ACHN (cell line): ENCODE data around the gene PLAGL1.
A peak's percentile ranks its signal among the peaks of the same experiment; 100 is the strongest.
"Not testable (repeated sequence)": the region's sequence is repeated elsewhere in the genome, so short reads cannot be mapped to it uniquely, and the experiment has no call there.

ENCODE experiments used
- DNase-seq: peaks from one replicate; pipeline ENCODE4 v3.0.0-alpha.2; 2015
- in situ Hi-C: cut with HindIII; loops from 2 replicates; pipeline ENCODE4 v1.10.0; 2017; ENCODE audit warnings: low sequenced_read_pairs, low pct_ligation_motif_present, low pct_unique_long_range_greater_than_20kb

PLAGL1 gene, protein sequence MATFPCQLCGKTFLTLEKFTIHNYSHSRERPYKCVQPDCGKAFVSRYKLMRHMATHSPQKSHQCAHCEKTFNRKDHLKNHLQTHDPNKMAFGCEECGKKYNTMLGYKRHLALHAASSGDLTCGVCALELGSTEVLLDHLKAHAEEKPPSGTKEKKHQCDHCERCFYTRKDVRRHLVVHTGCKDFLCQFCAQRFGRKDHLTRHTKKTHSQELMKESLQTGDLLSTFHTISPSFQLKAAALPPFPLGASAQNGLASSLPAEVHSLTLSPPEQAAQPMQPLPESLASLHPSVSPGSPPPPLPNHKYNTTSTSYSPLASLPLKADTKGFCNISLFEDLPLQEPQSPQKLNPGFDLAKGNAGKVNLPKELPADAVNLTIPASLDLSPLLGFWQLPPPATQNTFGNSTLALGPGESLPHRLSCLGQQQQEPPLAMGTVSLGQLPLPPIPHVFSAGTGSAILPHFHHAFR

DNA sequence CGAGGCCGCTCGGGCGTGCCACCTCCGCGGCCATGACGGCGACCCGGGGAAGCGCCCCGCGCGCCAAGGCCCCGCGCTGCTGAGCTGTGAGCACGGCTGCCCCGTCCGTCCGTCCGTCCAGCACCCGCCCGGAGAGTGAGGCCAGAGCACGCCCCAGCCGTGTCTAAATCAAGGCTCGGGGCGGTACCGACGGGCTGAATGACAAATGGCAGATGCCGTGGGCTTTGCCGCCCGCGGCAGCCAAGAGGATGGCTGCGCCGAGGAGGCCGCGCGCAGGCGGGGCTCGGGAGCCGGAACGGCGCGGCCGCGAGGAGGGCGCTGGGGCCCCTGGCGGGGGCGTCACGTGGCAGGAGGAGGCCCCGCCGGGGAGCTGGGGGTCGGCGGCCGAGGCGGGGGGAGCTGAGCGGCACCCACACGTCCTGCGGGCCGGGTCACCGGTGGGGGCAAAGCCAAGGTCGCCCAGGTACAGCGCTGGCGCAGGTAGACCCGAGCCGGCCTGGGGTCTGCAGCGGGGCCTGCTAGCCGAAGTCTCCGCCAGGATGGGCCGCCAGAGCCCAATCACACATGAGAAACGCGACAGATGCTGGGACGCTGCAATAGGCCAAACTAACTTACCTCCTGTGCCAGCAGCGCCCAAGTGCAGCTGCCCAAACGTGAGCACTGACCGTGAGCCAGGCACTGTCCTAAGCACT lies at the start of gene PLAGL1:
Gene PLAGL1 (minus strand): TSS at position 140 of the 692 bp plus-strand sequence. CDS start 60,123 bp downstream, outside the sequence.
- in situ Hi-C loops: no loop called here
- DNase-seq: no peak

DNA sequence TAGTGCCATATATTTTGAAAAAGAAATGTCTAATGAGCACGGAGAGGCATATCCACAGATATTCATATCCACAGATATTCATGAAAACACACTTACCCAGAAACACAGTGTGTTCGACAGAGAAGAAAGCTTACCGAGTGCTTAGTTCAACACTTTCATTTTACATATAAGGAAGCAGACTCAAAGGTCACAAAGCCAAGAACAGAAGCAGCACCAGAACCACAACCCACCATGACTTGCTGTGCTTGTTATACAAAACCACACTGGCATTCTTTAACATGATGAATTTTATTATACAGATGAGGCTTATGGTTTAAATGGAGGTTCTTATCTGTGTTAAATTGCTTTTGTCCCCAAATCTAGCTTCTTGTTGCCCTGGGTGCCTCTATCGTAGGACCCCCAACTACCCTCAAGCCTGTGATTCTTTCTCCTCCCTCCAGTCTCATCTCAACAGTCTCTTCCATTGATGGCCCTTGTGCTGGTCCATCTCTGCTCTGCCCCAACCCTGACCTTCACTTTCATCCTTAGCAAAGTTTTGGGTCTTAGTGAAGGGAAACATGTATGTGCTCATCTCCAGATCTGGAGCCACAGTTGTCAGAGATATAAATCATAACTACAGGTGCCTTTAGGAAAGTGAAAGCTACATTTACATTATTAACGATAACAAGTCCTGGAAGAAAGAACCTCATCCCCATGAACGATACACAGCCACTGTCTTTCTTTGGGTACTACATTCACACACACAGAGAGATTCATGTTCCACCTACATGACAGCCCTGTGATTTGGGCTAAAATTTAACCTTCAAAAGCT lies 47.3 kb upstream of the PLAGL1 start:
- in situ Hi-C loops: no loop called here
- DNase-seq: no peak

DNA sequence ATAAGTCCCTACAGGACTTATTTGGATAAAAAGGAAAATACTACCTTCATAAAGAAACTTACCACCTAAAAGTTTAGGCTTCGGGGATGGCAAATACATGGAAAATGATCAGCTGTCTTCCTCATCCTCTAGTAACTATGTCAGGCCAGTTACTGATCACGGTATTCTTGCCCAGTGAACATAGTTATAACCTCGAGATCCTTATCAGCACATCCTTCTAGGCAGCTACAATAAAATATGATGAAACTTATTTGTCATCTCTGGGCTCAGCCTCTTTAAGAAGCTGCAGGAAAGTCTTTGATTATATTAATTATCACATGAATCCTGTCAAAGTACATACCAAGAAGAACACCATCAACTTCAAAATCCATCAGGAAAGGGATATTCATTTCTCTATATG lies 45.5 kb upstream of the PLAGL1 start:
- no peak for DNase-seq
- in situ Hi-C loops: no loop called here

DNA sequence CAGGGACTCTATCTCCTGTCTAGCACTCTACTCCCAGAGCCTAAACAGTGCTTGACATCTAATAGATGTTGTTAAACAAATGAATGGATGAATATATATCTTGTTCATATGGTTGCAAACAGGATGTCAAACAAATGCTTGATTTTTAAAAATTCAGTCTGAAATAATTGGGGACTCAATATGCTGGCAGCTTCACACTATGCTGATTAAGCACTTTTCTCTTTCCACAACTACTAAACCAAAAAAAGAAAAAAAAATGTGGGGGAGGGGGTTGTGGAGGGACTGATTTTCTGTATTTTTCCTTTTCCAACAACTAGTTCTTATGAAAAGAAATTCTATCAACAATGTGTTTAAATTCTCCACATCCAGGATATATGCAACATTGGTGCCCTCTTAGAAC lies 44.4 kb upstream of the PLAGL1 start:
- in situ Hi-C loops: no loop called here

DNA sequence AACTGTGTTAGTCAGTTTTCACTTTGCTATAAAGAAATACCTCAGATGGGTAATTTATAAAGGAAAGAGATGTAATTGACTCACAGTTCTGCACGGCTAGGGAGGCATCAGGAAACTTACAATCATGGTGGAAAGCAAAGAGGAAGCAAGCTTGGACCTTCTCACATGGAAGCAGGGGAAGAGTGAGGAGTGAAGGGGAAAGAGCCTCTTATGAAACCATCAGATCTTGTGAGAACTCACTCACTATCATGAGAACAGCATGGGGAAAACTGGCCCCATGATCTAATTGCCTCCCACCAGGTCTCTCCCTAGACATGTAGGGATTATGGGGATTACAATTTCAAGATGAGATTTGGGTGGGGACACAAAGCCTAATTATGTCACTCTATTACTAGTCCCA lies 41.3 kb upstream of the PLAGL1 start:
- no peak for DNase-seq
- in situ Hi-C loops: no loop called here

More for the DNA sequence above, 44.4 kb upstream of the PLAGL1 start:
- no peak for DNase-seq

DNA sequence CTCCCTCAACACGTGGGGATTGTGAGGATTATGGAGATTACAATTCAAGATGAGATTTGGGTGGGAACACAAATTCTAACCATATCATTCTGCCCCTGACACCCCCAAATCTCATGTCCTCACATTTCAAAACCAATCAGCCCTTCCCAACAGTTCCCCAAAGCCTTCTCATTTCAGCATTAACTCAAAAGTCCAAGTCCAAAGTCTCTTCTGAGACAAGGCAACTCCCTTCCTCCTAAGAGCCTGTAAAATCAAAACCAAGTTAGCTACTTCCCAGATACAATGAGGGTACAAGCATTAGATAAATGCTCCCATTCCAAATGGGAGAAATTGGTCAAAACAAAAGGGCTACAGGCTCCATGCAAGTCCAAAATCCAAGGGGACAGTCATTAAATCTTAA lies 39.6 kb upstream of the PLAGL1 start:
- in situ Hi-C loops: no loop called here
- no peak for DNase-seq

DNA sequence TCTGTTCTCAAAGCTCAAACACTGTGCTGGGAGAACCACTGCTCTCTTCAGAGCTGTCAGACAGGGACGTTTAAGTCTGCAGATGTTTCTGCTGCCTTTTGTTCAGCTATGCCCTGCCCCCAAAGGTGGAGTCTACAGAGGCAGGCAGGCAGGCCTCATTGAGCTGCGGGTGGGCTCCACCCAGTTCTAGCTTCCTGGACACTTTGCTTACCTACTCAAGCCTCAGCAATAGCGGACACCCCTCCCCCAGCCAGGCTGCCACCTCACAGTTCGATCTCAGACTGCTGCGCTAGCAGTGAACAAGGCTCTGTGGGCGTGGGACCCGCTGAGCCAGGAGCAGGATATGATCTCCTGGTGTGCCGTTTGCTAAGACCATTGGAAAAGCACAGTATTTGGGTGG lies 38.6 kb upstream of the PLAGL1 start:
- DNase-seq, in situ Hi-C loops: not testable (repeated sequence)

DNA sequence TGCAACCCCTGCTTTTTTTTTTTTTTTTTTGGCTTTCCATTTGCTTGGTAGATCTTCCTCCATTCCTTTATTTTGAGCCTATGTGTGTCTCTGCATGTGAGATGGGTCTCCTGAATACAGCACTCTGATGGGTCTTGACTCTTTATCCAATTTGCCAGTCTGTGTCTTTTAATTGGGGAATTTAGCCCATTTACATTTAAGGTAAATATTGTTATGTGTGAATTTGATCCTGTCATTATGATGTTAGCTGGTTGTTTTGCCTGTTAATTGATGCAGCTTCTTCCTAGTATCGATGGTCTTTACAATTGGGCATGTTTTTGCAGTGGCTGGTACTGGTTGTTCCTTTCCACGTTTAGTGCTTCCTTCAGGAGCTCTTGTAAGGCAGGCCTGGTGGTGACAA lies 36.9 kb upstream of the PLAGL1 start:
- in situ Hi-C loops, DNase-seq: not testable (repeated sequence)

DNA sequence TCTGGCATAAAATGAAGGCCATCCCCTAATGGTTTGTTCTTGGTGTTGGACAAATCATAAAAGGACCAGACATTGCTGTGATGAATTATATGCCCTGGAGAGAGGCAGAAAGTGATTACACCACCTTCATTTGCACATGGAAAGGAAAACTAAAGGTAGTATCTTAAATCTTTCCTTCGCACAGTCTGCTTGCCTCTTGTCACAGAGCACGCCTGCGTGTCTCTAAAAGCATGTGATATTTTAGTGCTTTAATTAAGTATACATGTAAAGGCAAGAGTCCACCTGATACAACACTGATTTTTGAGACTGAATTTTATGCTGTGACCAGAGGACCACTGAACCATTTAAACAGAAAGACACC lies 28.8 kb upstream of the PLAGL1 start:
- no peak for DNase-seq

DNA sequence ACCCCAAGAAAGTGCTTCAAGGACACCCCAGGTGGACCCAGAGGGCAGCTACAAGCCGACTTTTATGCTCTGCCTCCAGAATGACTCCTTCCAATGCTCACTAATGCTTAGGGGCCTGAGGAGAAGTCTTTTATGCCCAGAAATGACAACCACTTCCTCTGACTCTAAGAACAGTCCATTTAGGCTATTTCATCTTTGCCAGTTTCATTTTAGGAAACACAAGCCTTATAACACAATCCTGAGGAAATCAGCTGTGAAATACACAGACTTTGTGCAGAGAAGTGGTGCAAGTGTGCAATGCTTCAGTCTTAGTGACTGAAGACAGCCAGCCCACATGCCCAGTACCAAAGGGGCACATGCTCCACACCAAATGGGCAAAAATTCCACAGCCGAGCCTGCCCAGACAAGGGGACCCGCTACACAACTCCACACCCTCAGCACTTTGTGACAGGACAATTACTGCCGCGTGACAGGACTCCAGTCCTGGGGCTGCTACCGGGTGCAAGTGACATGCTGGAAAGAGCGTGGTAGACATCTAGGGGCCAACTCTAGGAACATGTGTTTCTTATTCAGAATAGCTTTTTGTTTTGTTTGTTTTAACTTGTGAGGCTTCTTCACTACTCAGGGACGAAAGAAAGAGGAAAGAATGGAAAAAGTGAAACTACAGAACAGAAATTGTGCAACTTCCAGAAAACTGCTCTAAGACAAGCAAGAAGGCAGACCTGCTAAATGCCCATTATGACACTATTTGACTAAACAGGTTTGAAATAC lies 28.2 kb upstream of the PLAGL1 start:
- peak; percentile 36 for DNase-seq

More for the DNA sequence above, 28.8 kb upstream of the PLAGL1 start:
- in situ Hi-C loops: no loop called here

DNA sequence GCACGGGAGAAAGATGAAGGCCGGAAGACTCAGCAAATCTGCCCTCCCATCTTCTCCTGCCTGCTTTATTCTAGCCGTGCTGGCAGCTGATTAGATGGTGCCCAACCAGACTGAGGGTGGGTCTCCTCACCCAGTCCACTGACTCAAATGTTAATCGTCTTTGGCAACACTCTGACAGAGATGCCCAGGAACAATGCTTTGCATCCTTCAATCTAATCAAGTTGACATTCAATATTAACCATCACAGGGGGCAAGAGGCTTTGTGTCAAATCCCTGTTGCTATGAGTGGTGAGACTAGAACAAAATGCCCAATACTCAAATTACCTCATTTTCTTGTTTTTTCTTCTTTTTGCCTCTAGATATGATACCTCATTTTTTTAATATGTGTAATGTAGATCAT lies 27.4 kb upstream of the PLAGL1 start:
- in situ Hi-C loops: no loop called here
- DNase-seq: no peak

More for the DNA sequence above, 28.2 kb upstream of the PLAGL1 start:
- in situ Hi-C loops: no loop called here

DNA sequence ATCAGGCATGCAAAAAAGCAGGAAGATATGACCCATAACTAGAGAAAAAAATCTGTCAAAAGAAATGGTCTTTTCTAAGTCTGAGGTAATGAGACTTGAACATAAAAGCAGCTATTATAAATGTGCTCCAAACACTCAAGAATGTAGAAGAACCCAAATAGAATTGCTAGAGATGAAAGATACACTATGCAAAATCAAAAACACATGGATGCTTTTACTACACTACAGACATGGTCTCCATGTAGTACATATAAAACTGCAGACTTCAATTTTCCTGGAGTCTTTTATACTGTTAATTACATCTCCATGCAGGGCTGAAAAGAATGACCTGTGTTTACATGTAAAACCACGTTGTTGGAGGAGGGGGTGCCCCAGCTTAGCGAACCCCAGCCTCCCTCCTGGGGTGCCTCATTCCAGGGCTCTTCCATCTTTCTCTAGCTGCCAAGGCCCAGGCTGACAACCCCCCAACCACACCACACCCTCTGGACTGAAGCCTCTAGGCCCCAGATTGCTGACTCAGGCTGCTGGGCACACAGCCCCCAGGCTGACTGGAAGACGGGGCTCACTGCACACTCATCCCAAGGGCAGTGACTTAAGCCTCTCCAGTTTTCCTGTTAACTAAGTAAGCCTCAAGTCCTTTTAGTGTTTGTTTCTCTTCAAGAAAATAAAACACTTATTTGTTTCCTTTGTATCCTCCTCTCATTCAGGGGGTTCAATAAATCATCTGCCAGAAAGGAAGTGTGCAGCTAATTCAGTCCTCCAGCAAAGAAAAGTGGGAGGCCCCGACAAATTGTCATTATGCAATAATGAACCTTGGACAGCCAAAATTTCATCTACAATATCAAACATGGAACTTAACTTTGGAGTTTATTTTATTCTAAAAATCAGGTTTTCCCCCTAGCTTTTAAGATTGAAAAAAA lies 26.0 kb upstream of the PLAGL1 start:
- in situ Hi-C loops: no loop called here
- DNase-seq: peak; percentile 16

DNA sequence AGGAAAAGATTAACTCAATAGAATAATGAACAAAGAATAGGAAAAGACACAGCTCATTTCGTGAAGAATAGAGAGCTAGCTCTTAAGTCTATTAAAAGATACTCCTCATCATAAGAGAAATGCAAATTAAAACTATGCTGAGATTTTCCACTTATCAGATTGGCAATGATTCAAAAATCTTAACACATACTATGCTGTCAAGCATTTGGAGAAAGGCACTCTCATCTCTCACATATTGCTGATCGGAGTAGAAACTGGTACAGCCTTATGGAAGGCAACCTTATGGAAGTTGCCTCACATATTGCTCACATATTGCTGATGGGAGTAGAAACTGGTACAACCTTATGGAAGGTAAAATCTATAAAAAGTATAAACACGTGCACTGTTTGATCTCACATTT lies 21.4 kb upstream of the PLAGL1 start:
- no peak for DNase-seq
- in situ Hi-C loops: no loop called here

DNA sequence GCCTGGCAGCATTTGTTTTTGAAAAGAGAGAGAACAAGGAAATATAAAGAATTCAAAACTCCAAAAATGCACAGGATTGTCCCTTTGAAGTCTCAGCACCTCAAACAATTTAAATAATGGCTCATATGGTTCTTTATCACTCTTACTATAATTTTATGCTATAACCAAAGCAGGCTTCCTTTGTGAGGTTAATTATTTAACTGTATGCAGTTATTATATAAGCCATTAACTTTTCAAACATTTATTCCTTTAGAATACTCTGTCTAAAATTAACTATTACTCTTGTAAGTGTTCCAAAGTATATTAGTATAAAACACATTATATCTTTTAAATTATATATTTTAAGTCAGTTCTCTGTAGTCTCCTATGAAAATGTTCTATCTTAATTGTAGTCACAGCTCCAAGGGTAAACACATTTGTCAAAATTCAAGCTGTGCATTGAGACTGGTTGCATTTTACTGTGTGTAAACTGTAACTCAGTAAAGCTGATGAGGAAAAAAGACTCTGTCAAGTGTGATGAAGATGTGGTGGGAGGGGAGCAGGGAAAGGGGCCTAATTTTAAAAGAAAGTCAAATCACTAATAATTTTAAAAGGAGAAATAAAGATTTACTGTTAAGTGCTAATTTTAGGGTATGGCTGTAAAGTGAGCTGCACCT lies 20.0 kb upstream of the PLAGL1 start:
- in situ Hi-C loops: no loop called here
- peak; percentile 35 for DNase-seq

DNA sequence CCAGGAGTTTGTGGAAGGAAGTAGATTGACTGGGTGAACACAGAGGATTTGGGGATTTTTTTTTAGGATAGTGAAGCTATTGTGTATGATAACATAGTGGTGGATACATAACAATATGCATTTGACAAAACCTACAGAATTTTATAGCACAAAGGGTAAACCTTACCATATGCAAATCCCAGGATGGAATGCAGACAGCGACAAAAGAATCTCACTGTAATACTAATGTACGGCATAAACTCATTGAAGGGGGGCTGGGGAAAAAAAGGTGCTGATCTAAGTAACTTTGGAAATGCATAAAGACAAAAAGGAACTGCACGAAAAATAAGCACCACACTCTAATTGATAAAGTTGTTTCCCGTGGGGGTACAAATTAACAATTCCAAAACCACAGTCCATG lies 15.2 kb upstream of the PLAGL1 start:
- in situ Hi-C loops: no loop called here
- no peak for DNase-seq

DNA sequence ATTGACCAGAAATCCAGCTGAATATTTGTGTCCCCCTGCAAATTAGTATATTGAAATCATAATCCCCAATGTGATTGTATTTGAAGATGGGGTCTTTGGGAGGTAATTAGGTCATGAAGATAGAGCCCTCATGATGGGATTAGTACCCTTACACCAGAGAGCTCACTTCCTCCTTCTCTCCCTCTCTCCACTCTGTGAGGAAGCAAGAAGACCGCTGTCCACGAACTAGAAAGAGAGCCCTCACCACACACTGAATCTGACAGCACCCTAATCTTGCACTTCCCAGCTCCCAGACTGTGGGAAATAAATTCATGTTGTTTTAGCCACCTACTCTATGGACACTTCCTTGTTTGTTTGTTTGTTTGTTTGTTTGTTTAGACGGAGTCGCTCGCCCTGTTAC lies 11.9 kb upstream of the PLAGL1 start:
- in situ Hi-C loops: no loop called here

More for the DNA sequence above, 11.9 kb upstream of the PLAGL1 start:
- DNase-seq: no peak
